Coronary artery (tissue), 2 donors: Measurements from ENCODE around the gene CPNE7.

Experiments
- DNase-seq: peaks from one replicate; pipeline ENCODE4 v3.0.0-alpha.2; 2017; ENCODE audit warnings: low spot score
- H3K27ac ChIP-seq, 2 donors: fragments of 200-600 bp; sonication (generic); one replicate each; pipeline ENCODE4 v1.5.1; 2016 to 2019
- H3K4me3 ChIP-seq: fragments of 200-600 bp; sonication (generic); 2 replicates; pipeline ENCODE4 v1.5.1; 2016; ENCODE audit warnings: mild to moderate bottlenecking, moderate library complexity
- TF ChIP-seq, protein P1 (sequence below): fragments of 200-600 bp; sonication (generic); IDR thresholded peaks from one replicate; pipeline ENCODE4 v1.5.1; 2019; ENCODE audit warnings: antibody characterized with exemption

CPNE7 gene

DNA sequence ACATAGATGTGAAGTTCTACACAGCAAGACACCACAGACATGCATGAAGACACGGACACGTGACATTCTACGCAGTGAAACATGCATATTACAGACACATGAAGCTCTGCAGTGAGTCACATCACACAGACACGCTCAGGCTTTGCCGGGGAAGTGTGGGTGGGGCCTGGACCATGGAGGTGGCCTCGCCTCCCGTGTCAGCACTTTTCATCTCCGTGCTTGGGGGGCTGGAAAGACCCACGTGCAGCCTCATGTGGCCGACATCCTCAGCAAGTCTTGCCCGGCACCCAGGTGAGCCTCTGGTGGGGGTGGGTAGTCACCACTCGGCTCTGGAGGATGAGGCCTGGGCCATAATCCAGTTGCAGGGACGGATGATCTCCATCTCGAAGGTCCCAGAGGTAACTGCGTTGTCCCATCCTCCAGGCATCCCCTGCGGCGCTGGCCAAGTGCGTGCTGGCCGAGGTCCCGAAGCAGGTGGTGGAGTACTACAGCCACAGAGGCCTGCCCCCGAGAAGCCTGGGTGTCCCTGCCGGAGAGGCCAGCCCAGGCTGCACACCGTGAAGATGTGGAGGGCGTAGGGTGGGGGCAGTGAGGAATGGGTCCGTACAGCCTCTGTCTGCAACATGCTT is 20.6 kb downstream of the CPNE7 start:
- no peak for DNase-seq
- TF ChIP-seq, protein P1, sequence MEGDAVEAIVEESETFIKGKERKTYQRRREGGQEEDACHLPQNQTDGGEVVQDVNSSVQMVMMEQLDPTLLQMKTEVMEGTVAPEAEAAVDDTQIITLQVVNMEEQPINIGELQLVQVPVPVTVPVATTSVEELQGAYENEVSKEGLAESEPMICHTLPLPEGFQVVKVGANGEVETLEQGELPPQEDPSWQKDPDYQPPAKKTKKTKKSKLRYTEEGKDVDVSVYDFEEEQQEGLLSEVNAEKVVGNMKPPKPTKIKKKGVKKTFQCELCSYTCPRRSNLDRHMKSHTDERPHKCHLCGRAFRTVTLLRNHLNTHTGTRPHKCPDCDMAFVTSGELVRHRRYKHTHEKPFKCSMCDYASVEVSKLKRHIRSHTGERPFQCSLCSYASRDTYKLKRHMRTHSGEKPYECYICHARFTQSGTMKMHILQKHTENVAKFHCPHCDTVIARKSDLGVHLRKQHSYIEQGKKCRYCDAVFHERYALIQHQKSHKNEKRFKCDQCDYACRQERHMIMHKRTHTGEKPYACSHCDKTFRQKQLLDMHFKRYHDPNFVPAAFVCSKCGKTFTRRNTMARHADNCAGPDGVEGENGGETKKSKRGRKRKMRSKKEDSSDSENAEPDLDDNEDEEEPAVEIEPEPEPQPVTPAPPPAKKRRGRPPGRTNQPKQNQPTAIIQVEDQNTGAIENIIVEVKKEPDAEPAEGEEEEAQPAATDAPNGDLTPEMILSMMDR = no peak
- Histone ChIP-seq H3K27ac (no peak overlapping the region), H3K4me3 (no peak overlapping the region)

DNA sequence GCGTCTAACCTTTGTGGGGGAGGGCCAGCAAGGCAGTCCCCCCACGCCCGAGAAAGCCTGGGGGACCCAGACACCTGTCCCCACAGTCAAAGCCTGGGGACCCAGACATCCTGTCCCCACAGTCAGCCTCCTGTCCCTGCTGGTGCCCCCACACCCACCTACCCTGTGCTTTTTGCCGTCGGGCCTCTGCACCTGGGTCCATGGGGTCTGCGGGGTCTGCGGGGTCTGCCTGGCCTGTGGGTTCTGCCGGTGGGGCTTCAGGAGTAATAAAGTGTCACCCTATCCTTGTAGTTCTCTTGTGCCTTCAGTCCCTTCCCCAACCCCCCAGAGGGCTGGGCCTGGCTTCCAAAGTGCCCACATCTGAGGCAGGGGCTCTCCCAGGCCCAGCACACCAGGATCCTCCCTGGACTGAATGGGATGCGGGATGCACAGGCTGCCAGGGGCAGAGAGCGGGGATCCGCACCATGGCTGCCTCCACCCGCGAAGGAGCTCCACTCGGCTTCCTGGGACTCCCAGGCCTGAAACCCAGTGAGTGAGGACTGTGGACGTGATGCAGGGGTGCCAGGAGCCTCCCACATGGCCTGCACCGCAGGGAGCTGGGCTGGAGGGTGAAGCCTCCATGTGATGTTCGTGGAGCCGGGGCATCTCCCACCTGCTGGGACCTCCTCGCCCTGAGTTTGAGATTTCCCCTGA is 21.5 kb downstream of the CPNE7 start:
- Histone ChIP-seq H3K4me3 (no peak overlapping the region), H3K27ac (no peak overlapping the region)
- no peak for DNase-seq
- TF ChIP-seq, protein P1 = no peak

DNA sequence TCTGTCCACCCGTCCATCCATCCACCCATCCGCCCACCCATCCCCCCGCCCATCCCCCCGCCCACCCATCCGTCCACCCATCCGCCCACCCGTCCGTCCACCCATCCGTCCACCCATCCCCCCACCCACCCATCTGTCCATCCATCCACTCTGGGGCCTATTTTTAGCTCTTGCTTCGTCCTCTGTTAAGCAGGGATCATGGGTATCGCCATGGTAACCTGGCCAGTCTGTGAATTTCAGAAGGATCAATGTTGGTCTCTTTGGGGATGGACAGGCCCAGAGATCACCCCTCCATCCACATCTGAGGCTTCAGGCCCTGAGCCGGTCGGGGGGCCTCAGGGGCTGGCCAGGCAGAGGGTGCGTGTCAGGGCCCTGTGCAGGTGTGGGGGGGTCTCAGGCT is 22.6 kb downstream of the CPNE7 start:
- no peak for DNase-seq
- Histone ChIP-seq H3K4me3 (no peak overlapping the region), H3K27ac (no peak overlapping the region)
- TF ChIP-seq, protein P1 = no peak

DNA sequence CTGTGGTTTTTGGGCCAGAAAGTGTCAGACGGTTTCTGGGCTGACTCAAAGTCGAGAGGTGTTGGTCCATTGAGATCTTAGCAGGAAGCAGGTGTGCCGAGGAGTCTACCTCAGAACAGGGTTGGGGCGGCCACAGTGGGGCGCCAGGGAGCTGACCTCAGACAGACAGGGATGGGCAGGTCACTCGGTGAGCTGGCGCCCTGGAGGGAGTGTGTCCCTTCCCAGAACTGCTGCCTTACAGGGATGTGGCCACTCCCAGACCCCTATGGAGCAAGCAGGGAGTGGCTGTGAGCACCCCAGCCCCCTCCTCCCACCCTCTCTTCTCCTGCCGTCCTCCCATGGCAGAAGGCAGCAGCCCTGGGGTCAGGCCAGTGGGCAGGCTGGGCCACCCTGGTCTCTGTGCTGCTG is 23.9 kb downstream of the CPNE7 start:
- DNase-seq = no peak
- Histone ChIP-seq H3K4me3 (no peak overlapping the region), H3K27ac (no peak overlapping the region)
- TF ChIP-seq, protein P1 = no peak

DNA sequence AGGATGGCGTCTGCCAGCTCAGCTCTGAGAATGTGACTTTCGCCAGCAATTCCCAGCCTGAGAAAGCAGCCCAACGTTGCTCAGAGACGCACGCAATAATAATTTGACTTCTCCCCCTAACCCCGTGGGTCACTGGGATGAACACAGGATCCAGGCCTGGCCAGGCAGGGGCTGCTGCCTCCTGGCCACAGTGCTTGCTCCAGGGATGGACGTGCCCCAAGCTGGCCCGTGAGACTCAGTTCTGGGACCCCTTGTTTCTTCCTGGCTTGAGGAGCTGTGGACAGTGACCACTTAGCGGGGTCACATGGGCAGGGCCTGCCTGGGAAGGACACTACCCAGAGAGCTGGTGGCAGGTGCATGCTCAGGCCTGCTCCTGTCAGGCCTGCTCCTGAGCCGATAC is 24.3 kb downstream of the CPNE7 start:
- Histone ChIP-seq H3K4me3 (no peak overlapping the region), H3K27ac (no peak overlapping the region)
- DNase-seq = no peak
- TF ChIP-seq, protein P1 = no peak

DNA sequence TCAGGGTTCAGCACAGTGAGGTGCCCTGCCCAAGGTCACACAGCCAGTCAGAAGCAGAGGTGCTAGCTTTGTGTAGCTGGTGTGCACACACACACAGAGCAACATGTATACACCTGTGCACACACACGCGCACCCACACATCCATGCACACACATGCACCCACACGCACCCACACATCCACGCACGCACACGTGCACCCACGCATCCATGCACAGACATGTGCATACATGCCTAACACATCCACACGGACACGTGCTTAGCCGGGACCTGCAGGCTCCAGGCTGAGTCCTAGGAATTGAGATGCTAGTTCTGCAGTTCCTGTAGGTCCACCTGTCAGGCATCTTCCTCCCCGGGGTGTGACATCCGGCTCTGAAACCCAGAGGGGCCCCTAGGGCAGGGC is 24.9 kb downstream of the CPNE7 start:
- DNase-seq = no peak
- Histone ChIP-seq H3K27ac (no peak overlapping the region), H3K4me3 (no peak overlapping the region)
- TF ChIP-seq, protein P1 = no peak

DNA sequence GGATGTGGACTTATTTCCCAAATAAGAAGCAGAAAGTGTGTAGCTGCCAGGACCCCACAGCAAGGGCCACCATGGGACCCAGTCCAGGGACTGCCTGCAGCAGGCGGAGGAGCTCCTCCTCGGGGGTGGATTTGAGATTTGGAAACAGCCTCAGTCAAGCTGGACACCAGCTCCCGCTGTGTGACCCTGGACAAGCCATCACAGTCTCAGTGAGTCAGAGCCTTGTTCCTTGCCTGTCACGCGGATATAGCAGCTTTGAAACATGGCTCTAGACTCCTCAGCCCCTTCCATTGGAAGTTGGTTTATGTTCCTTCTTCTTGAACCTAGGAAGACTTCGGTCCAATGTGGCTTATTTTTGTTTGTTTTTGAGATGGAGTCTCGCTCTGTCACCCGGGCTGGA is 25.4 kb downstream of the CPNE7 start:
- Histone ChIP-seq H3K27ac (no peak overlapping the region), H3K4me3 (no peak overlapping the region)
- DNase-seq = no peak
- TF ChIP-seq, protein P1 = no peak
